HEK293 (cell line): ENCODE measurements around the gene KITLG.
"Not testable (repeated sequence)": the region's sequence is repeated elsewhere in the genome, so short reads cannot be mapped to it uniquely, and the experiment has no call there.

Experiments used
- CTCF ChIA-PET: fragments of 350-600 bp; formaldehyde crosslinking; extraction: SDS; loops from one replicate; lab custom pipeline; 2021; ENCODE audit warnings: antibody characterized with exemption; lab: Yijun Ruan, JAX
- POLR2A ChIA-PET: fragments of 300-600 bp; formaldehyde crosslinking; extraction: SDS; loops from one replicate; lab custom pipeline; 2020; ENCODE audit warnings: antibody characterized with exemption, inconsistent platforms; lab: Yijun Ruan, JAX
- H3K27ac ChIP-seq: fragments of 200-500 bp; sonication (Bioruptor generic); 2 replicates; pipeline ENCODE4 v1.5.1; 2014; ENCODE audit warnings: low read depth, low read length, control low read depth, inconsistent platforms; ENCODE audit errors: extremely low read depth
- H3K36me3 ChIP-seq, 2 experiments: fragments of 200-500 bp in 1 of 2; sonication (Bioruptor generic) in 1 of 2; 1 replicate in 1 of 2; 2 replicates in 1 of 2; pipeline ENCODE4 v1.5.1; 2014 to 2017; ENCODE audit warnings: inconsistent platforms in 2 of 2, low read length in 2 of 2; ENCODE audit not compliant: control insufficient read depth in 2 of 2, insufficient read depth in 1 of 2
- H3K4me1 ChIP-seq: fragments of 200-500 bp; sonication (Bioruptor generic); 2 replicates; pipeline ENCODE4 v1.5.1; 2014; ENCODE audit warnings: mild to moderate bottlenecking, low read length, inconsistent platforms; ENCODE audit not compliant: control insufficient read depth, insufficient read depth
- H3K4me3 ChIP-seq: 2 replicates; pipeline ENCODE4 v1.5.1; 2011; ENCODE audit warnings: low read depth, mild to moderate bottlenecking, control low read depth, low read length, moderate library complexity
- H3K9me3 ChIP-seq: fragments of 200-500 bp; sonication (Bioruptor generic); 2 replicates; pipeline ENCODE4 v1.5.1; 2014; ENCODE audit warnings: low read depth, low read length, inconsistent platforms; ENCODE audit not compliant: control insufficient read depth, insufficient read depth
- CTCF ChIP-seq: fragments of 450-650 bp; formaldehyde crosslinking; IDR thresholded peaks from 2 replicates; pipeline ENCODE4 v1.5.1; 2016; ENCODE audit warnings: missing biosample characterization, missing genetic modification characterization
- GLI2 ChIP-seq: fragments of 450-650 bp; formaldehyde crosslinking; IDR thresholded peaks from 2 replicates; pipeline ENCODE4; 2017; ENCODE audit warnings: missing biosample characterization, missing genetic modification characterization, low read depth, borderline replicate concordance
- HOXD13 ChIP-seq: sonication (generic); formaldehyde crosslinking; IDR thresholded peaks from 2 replicates; pipeline ENCODE4 v1.8.0; 2022; ENCODE audit warnings: missing genetic modification reagents, borderline replicate concordance
- INSM2 ChIP-seq: fragments of 450-650 bp; formaldehyde crosslinking; IDR thresholded peaks from 2 replicates; pipeline ENCODE4 v1.5.1; 2016; ENCODE audit warnings: missing biosample characterization, missing genetic modification characterization
- SCRT1 ChIP-seq: fragments of 450-650 bp; formaldehyde crosslinking; IDR thresholded peaks from 2 replicates; pipeline ENCODE4 v1.5.1; 2016; ENCODE audit warnings: missing biosample characterization, missing genetic modification characterization, borderline replicate concordance
- ZBTB10 ChIP-seq: fragments of 450-650 bp; formaldehyde crosslinking; IDR thresholded peaks from 2 replicates; pipeline ENCODE4 v1.5.1; 2016; ENCODE audit warnings: missing biosample characterization, missing genetic modification characterization
- ZBTB26 ChIP-seq: fragments of 450-650 bp; formaldehyde crosslinking; optimal IDR thresholded peaks from 2 replicates; pipeline ENCODE3; 2016; ENCODE audit warnings: missing biosample characterization, mild to moderate bottlenecking, missing genetic modification characterization
- ZFP37 ChIP-seq: fragments of 450-650 bp; formaldehyde crosslinking; IDR thresholded peaks from 2 replicates; pipeline ENCODE4 v1.5.1; 2016; ENCODE audit warnings: missing biosample characterization, missing genetic modification characterization
- ZFP69B ChIP-seq: fragments of 450-650 bp; formaldehyde crosslinking; IDR thresholded peaks from 2 replicates; pipeline ENCODE4 v1.5.1; 2016; ENCODE audit warnings: missing biosample characterization, missing genetic modification characterization
- ZNF10 ChIP-seq: fragments of 450-650 bp; formaldehyde crosslinking; IDR thresholded peaks from 2 replicates; pipeline ENCODE4 v1.5.1; 2017; ENCODE audit warnings: missing biosample characterization, missing genetic modification characterization
- ZNF157 ChIP-seq: fragments of 450-650 bp; formaldehyde crosslinking; IDR thresholded peaks from 2 replicates; pipeline ENCODE4 v1.5.1; 2016; ENCODE audit warnings: missing biosample characterization, missing genetic modification characterization
- ZNF174 ChIP-seq: fragments of 450-650 bp; formaldehyde crosslinking; IDR thresholded peaks from 2 replicates; pipeline ENCODE4 v1.5.0; 2017; ENCODE audit warnings: missing biosample characterization, mild to moderate bottlenecking, missing genetic modification characterization
- ZNF341 ChIP-seq: fragments of 450-650 bp; formaldehyde crosslinking; IDR thresholded peaks from 2 replicates; pipeline ENCODE4; 2016; ENCODE audit warnings: low read depth, missing biosample characterization, missing genetic modification characterization
- ZNF48 ChIP-seq: fragments of 450-650 bp; formaldehyde crosslinking; IDR thresholded peaks from 2 replicates; pipeline ENCODE4 v1.5.1; 2016; ENCODE audit warnings: missing biosample characterization, missing genetic modification characterization
- ZNF510 ChIP-seq: fragments of 450-650 bp; formaldehyde crosslinking; IDR thresholded peaks from 2 replicates; pipeline ENCODE4 v1.5.1; 2018; ENCODE audit warnings: mild to moderate bottlenecking, missing genetic modification characterization, missing biosample characterization; ENCODE audit not compliant: insufficient replicate concordance
- ZNF518A ChIP-seq: fragments of 450-650 bp; formaldehyde crosslinking; conservative IDR thresholded peaks from 2 replicates; pipeline ENCODE4 v1.5.1; 2016; ENCODE audit warnings: low read depth, missing biosample characterization, missing genetic modification characterization
- ZNF626 ChIP-seq: fragments of 450-650 bp; sonication (Bioruptor Pico); formaldehyde crosslinking; IDR thresholded peaks from 2 replicates; pipeline ENCODE4 v1.5.1; 2018; ENCODE audit warnings: missing biosample characterization, missing genetic modification characterization, inconsistent platforms
- ZNF645 ChIP-seq: fragments of 450-650 bp; formaldehyde crosslinking; IDR thresholded peaks from 2 replicates; pipeline ENCODE4; 2016; ENCODE audit warnings: missing biosample characterization, missing genetic modification characterization

Gene KITLG

GRCh38 chr12:88549929-88550328 is 30.3 kb downstream of the KITLG start:
- TF ChIP-seq ZFP37: no peak
- TF ChIP-seq SCRT1 (tag by site-specific recombination): no peak
- TF ChIP-seq ZNF157 (tag by site-specific recombination): no peak
- TF ChIP-seq ZNF10: no peak
- no peak for TF ChIP-seq ZNF341
- no peak for TF ChIP-seq ZNF518A (tag by site-specific recombination)
- TF ChIP-seq ZNF174 (tag by site-specific recombination): no peak
- TF ChIP-seq ZFP69B (tag by site-specific recombination): no peak
- no peak for TF ChIP-seq HOXD13 (CRISPR knock-in tag)
- no peak for TF ChIP-seq ZNF48 (tag by site-specific recombination)
- TF ChIP-seq INSM2 (tag by site-specific recombination): no peak
- TF ChIP-seq ZNF645: no peak
- no peak for TF ChIP-seq GLI2 (tag by site-specific recombination)
- no peak for TF ChIP-seq ZBTB10 (tag by site-specific recombination)
- no peak for TF ChIP-seq CTCF (tag by site-specific recombination)
- TF ChIP-seq ZNF510 (tag by site-specific recombination): no peak
- no peak for TF ChIP-seq ZBTB26 (tag by site-specific recombination)
- no peak for TF ChIP-seq ZNF626 (tag by site-specific recombination)
- Histone ChIP-seq H3K9me3 (no peaks in the 10 kb centered on the region), H3K4me3 (no peak overlapping the region), H3K27ac (no peak overlapping the region), H3K36me3 (peaks cover 0 to 2% of the 10 kb centered on the region in 2 experiments; a peak in 1 of 3 replicates), H3K4me1 (peaks cover 8% of the 10 kb centered on the region)
- POLR2A ChIA-PET: no interaction called here
- CTCF ChIA-PET: no interaction called here

GRCh38 chr12:88547949-88548348 is 32.3 kb downstream of the KITLG start:
- H3K4me3 ChIP-seq, H3K9me3 ChIP-seq, H3K36me3 ChIP-seq, H3K4me1 ChIP-seq, H3K27ac ChIP-seq: not testable (repeated sequence)
- CTCF ChIA-PET: interaction anchor here (0.6 kb wide), 1 partner anchor 53 kb away, joined by 4 read pairs; no protein-coding TSS in a partner anchor
- POLR2A ChIA-PET: interaction anchor here (1.2 kb wide), 1 partner anchor 32 kb away, joined by 3 read pairs; the partner anchor contains the start of gene KITLG
